Neural progenitor cell (in vitro differentiated cells): Measurements from ENCODE around the gene PBX1. TPM values are rescaled to one million over a fixed set of nuclear protein-coding genes. Genes with fewer than 3 reads are reported as not detected.

Experiments used
- DNase-seq: peaks from one replicate; pipeline ENCODE4 v3.0.0-alpha.2; 2016; ENCODE audit warnings: low spot score
- H2AFZ ChIP-seq: fragments of 200-600 bp; sonication (generic); replicated peaks from 2 replicates; pipeline ENCODE4 v1.6.1; 2016; ENCODE audit warnings: antibody characterized with exemption
- H3F3A ChIP-seq: fragments of 200-600 bp; sonication (generic); 2 replicates; pipeline ENCODE4 v1.6.1; 2016; ENCODE audit warnings: antibody characterized with exemption, low read depth
- H3K27ac ChIP-seq: fragments of 200-600 bp; sonication (generic); 2 replicates; pipeline ENCODE4 v1.5.1; 2016; ENCODE audit warnings: mild to moderate bottlenecking
- H3K27me3 ChIP-seq: fragments of 200-600 bp; sonication (generic); 2 replicates; pipeline ENCODE4 v1.6.1; 2016; ENCODE audit warnings: mild to moderate bottlenecking, moderate library complexity
- H3K36me3 ChIP-seq: fragments of 200-600 bp; sonication (generic); 2 replicates; pipeline ENCODE4 v1.5.1; 2016
- H3K4me1 ChIP-seq: fragments of 200-600 bp; sonication (generic); 2 replicates; pipeline ENCODE4 v1.6.1; 2016; ENCODE audit warnings: mixed run types
- H3K4me2 ChIP-seq: fragments of 200-600 bp; sonication (generic); 2 replicates; pipeline ENCODE4 v1.6.1; 2016
- H3K4me3 ChIP-seq: fragments of 200-600 bp; sonication (generic); 2 replicates; pipeline ENCODE4 v1.5.1; 2016
- H3K79me2 ChIP-seq: fragments of 200-600 bp; sonication (generic); 2 replicates; pipeline ENCODE4 v1.6.1; 2016; ENCODE audit warnings: low read depth
- H3K9ac ChIP-seq: fragments of 200-600 bp; sonication (generic); 2 replicates; pipeline ENCODE4 v1.6.1; 2016
- H3K9me3 ChIP-seq: fragments of 200-600 bp; sonication (generic); 2 replicates; pipeline ENCODE4 v1.5.1; 2016; ENCODE audit warnings: low read depth
- H4K20me1 ChIP-seq: fragments of 200-600 bp; sonication (generic); 2 replicates; pipeline ENCODE4 v1.6.1; 2016; ENCODE audit warnings: low read depth
- H3K27ac Mint-ChIP-seq: 3 replicates; pipeline ENCODE4 v1.8.0; 2021; ENCODE audit warnings: mixed read lengths
- H3K27me3 Mint-ChIP-seq: 2 replicates; pipeline ENCODE4 v1.8.0; 2022; ENCODE audit warnings: low read depth, mild to moderate bottlenecking, inconsistent platforms, moderate library complexity, mixed read lengths; ENCODE audit not compliant: insufficient read depth
- H3K36me3 Mint-ChIP-seq: 3 replicates; pipeline ENCODE4 v1.8.0; 2021; ENCODE audit warnings: mixed read lengths
- H3K4me1 Mint-ChIP-seq: 3 replicates; pipeline ENCODE4 v1.8.0; 2021; ENCODE audit warnings: mixed read lengths
- H3K4me3 Mint-ChIP-seq: 3 replicates; pipeline ENCODE4 v1.8.0; 2021; ENCODE audit warnings: mild to moderate bottlenecking, moderate library complexity, mixed read lengths
- H3K9me3 Mint-ChIP-seq: 3 replicates; pipeline ENCODE4 v1.8.0; 2020; ENCODE audit warnings: mixed read lengths
- CTCF ChIP-seq: fragments of 200-600 bp; sonication (generic); IDR thresholded peaks from 2 replicates; pipeline ENCODE4 v1.5.1; 2017; ENCODE audit warnings: antibody characterized with exemption, mild to moderate bottlenecking
- EZH2 ChIP-seq: fragments of 200-600 bp; sonication (generic); IDR thresholded peaks from 2 replicates; pipeline ENCODE4 v1.6.1; 2017; ENCODE audit warnings: antibody characterized with exemption, mild to moderate bottlenecking, moderate library complexity
- EZH2phosphoT487 ChIP-seq: fragments of 200-600 bp; sonication (generic); IDR thresholded peaks from 2 replicates; pipeline ENCODE4 v1.6.1; 2017; ENCODE audit warnings: antibody characterized with exemption
- total RNA-seq: library from RNA; depleted of rRNA; stranded (reverse); fragments of >200 nt; gene quantifications from 2 replicates; pipeline ENCODE4 v1.2.3, GENCODE V29; 2015; ENCODE audit warnings: low replicate concordance

Gene PBX1
- total RNA-seq, 1 donor from 2014 or later, result 91.1 TPM

- Histone ChIP-seq H3K27me3 (no peaks in the 10 kb centered on the region), H2AFZ (no peak overlapping the region), H4K20me1 (peaks cover 67% of the 10 kb centered on the region), H3K9ac (no peak overlapping the region), H3K4me3 (no peak overlapping the region), H3K36me3 (no peaks in the 10 kb centered on the region), H3K4me1 (peaks cover 57% of the 10 kb centered on the region), H3K79me2 (peaks cover 99% of the 10 kb centered on the region), H3K4me2 (peak overlapping the region; percentile 43), H3F3A (peaks cover 50% of the 10 kb centered on the region), H3K9me3 (no peaks in the 10 kb centered on the region), H3K27ac (no peak overlapping the region)
- Mint-ChIP-seq H3K36me3 (peaks cover 20% of the 10 kb centered on the region), H3K4me3 (no peak overlapping the region), H3K4me1 (peaks cover 61% of the 10 kb centered on the region), H3K27ac (no peak overlapping the region), H3K9me3 (no peaks in the 10 kb centered on the region), H3K27me3 (peaks cover 2% of the 10 kb centered on the region)
- no peak for TF ChIP-seq EZH2phosphoT487
- no peak for TF ChIP-seq EZH2
- no peak for TF ChIP-seq CTCF
- DNase-seq, result no peak
Measured at GRCh38 chr1:164578479-164579200, 19.7 kb downstream of the PBX1 start.

- H3K4me3 ChIP-seq, result no peak overlapping the region
- peaks cover 61% of the 10 kb centered on the region for H3K4me1 Mint-ChIP-seq
- DNase-seq, result no peak
- H3K4me2 ChIP-seq, result no peak overlapping the region
- peaks cover 59% of the 10 kb centered on the region for H3K4me1 ChIP-seq
- H3K27ac ChIP-seq, result no peak overlapping the region
- H3K9ac ChIP-seq, result no peak overlapping the region
- peaks cover 42% of the 10 kb centered on the region for H3F3A ChIP-seq
- peaks cover 67% of the 10 kb centered on the region for H4K20me1 ChIP-seq
- no peaks in the 10 kb centered on the region for H3K9me3 ChIP-seq
- no peaks in the 10 kb centered on the region for H3K36me3 ChIP-seq
- H3K9me3 Mint-ChIP-seq, result no peaks in the 10 kb centered on the region
- no peak overlapping the region for H3K4me3 Mint-ChIP-seq
- no peak overlapping the region for H3K27ac Mint-ChIP-seq
- H3K36me3 Mint-ChIP-seq, result peaks cover 17% of the 10 kb centered on the region
- H3K27me3 ChIP-seq, result no peaks in the 10 kb centered on the region
- peaks cover 99% of the 10 kb centered on the region for H3K79me2 ChIP-seq
- TF ChIP-seq EZH2phosphoT487 (no peak), CTCF (no peak), EZH2 (no peak)
- peaks cover 2% of the 10 kb centered on the region for H3K27me3 Mint-ChIP-seq
- no peak overlapping the region for H2AFZ ChIP-seq
Measured at GRCh38 chr1:164579381-164579780, 20.4 kb downstream of the PBX1 start.

GRCh38 chr1:164581762-164582161 lies 22.8 kb downstream of the PBX1 start:
- no peak for TF ChIP-seq EZH2
- TF ChIP-seq EZH2phosphoT487, result no peak
- TF ChIP-seq CTCF, result no peak
- Histone ChIP-seq H3K27ac (no peak overlapping the region), H2AFZ (no peak overlapping the region), H3K27me3 (no peaks in the 10 kb centered on the region), H3K4me3 (no peak overlapping the region), H3K79me2 (peaks cover 100% of the 10 kb centered on the region), H3K4me2 (no peak overlapping the region), H3K9me3 (no peaks in the 10 kb centered on the region), H3K9ac (no peak overlapping the region), H4K20me1 (peaks cover 67% of the 10 kb centered on the region), H3K4me1 (peaks cover 60% of the 10 kb centered on the region), H3F3A (peaks cover 25% of the 10 kb centered on the region), H3K36me3 (no peaks in the 10 kb centered on the region)
- Mint-ChIP-seq H3K27me3 (peaks cover 2% of the 10 kb centered on the region), H3K36me3 (peaks cover 21% of the 10 kb centered on the region), H3K4me3 (no peak overlapping the region), H3K27ac (no peak overlapping the region), H3K4me1 (peaks cover 63% of the 10 kb centered on the region), H3K9me3 (no peaks in the 10 kb centered on the region)
- no peak for DNase-seq
